NCI-H187 treated with DMSO at 0.1 percent for 48 hours (cell line): Measurements from ENCODE around the gene BAZ2A.
"Not testable (repeated sequence)": the region's sequence is repeated elsewhere in the genome, so short reads cannot be mapped to it uniquely, and the experiment has no call there.

Experiments used
- DNase-seq: peaks from one replicate; lab custom pipeline; 2025; lab: John Stamatoyannopoulos, UW

The BAZ2A gene

DNA sequence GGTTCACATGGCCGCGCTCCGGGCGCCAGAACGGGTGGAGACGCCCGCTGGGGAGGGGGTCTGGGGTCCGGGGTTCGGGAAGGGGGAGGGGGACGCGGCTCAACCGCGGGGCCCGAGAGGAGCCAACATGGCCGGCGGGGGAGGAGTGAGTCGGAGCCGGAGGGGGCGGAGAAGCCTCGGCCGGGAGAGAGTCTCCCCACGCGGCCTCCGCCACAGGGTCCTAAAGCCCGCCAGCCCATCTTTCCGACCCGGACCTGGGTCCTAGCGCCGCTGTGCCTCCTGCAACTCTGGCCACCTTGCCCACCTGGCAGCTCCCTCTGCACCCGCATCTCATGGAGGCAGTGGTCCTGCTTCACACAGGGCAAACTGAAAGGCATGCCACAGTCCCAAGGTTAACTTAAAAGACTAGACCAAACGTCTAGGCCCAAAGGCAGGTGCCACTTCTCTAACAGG is at the start of gene BAZ2A:
TSS of gene BAZ2A (minus strand) at position 147 of the 453 bp plus-strand sequence. CDS start 12,796 bp downstream, outside the sequence.
- DNase-seq = peak; percentile 54

DNA sequence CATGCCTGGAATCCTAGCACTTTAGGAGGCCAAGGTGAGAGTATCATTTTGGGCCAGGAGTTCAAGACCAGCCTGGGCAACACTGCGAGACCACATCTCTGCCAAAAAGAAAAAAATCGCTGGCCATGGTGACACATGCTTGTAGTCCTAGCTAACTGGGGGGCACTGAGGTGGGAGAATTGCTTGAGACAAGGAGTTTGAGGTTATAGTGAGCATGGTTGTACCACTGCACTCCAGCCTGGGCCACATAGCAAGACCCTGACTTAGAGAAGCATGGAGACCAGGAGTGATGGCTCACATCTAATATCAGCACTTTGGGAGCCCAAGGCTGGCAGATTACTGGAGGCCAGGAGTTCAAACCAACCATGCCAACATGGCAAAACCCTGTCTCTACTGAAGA is 48.7 kb upstream of the BAZ2A start:
- DNase-seq = no peak

DNA sequence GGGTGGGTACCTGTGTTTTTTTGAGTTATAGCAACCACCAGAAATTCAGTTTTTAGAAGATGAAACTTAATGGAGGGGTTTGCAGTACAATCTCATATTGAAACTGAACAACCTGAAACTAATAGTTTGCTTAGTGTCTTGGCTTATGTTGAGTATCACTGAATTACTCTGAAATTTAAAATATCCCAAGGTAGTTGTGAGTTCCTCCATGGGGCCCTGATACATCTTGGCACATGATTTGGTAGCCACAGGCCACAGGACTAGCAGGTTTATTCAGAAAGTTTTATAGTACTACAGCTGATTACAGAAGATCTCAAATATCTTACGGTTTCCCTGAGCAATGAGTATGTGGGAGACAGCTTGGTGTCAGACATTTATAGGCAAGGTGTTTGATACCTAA is 47.6 kb upstream of the BAZ2A start:
- no peak for DNase-seq

DNA sequence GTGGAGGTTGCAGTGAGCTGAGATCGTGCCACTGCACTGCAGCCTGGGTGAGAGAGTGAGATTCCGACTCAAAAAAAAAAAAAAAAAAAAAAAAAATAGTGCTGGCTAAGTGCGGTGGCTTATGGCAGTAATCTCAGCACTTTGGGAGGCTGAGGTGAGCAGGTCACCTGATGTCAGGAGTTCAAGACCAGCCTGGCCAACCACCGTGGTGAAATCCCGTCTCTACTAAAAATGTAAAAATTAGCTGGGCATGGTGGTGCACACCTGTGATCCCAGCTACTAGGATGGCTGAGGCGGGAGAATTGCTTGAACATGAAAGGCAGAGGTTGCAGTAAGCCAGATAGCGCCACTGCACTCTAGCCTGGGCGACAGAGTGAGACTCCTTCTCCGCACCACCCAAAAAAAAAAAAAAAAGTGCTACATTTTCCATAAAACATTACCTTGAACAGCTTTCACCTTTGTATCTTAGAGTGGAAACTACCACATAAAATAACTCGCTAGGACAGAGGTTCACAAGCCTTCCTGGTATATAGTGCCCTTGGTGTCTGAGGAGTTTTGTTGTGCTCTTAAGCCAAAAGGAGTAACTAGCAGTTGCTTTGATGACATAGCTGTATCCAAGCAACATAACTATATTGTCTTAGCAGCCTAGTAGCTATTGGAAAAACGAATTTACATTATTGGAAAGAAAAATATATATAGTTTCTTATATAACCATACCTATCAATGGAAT is 46.9 kb upstream of the BAZ2A start:
- no peak for DNase-seq

DNA sequence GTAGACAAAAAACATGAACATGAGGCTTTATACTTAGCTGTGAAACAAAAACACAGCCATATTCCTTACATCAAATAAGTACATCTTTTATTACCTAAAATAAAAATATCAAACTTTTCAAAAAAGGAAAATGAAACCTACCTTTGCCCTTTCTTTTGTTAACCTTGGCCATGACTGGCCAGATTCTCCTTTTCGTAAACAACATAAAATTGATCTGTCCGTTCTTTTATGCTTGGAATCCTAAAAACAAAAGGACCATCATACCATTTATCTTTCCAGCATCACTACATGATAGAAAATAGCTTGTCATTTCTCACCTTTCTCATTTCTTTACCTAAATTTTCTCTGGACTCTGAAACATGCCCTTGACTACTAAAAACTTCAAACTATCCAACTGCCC is 41.5 kb upstream of the BAZ2A start:
- no peak for DNase-seq

DNA sequence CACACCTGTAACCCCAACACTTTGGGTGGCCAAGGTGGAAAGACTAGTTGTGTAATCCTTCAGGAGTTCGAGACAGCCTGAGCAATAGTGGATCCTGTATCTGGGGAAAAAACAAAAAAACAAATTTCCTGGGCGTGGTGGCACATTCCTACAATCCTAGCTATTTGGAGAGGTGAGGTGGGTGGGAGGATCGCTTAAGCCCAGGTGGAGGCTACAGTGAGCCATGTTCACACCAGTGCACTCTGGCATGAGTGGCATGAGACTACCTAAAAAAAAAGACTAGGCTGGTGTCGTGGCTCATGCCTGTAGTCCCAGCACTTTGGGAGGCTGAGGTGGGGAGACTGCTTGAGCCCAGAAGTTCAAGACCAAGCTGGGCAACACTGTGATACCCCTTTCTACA is 40.7 kb upstream of the BAZ2A start:
- DNase-seq = no peak

DNA sequence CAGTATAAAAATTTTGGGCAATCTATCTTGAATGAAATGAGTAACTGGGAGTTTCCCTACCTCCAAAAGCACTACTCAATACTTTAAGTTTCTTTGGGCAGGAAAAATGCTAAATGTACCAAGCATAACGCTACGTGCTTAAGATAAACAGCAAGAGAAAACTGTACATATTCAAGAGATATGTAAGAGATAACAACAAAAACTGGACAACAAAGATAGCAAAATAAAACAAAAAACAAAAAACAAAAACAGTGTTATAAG is 38.0 kb upstream of the BAZ2A start:
- no peak for DNase-seq

DNA sequence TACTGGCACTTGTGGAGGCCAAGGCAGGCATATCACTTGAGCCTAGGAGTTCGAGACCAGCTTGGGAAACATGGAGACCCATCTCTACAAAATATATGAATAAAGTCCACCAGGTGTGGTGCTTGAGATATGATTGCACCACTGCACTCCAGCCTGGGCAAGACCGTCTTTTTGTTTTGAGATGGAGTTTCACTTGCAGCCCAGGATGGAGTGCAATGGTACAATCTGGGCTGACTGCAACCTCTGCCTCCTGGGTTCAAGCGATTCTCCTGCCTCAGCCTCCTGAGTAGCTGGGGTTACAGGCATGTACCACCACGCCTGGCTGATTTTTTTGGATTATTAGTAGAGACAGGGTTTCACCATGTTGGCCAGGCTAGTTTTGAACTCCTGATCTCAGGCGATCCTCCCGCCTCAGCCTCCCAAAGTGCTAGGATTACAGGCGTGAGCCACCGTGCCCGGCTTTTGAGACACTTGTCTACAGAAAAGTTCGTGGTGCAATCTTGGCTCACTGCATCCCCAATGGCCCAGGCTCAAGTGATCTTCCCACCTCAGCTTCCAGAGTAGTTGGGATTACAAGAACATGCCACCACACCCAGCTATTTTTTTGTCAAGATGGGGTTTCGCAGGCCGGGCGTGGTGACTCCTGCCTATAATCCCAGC is 32.0 kb upstream of the BAZ2A start:
- no peak for DNase-seq

DNA sequence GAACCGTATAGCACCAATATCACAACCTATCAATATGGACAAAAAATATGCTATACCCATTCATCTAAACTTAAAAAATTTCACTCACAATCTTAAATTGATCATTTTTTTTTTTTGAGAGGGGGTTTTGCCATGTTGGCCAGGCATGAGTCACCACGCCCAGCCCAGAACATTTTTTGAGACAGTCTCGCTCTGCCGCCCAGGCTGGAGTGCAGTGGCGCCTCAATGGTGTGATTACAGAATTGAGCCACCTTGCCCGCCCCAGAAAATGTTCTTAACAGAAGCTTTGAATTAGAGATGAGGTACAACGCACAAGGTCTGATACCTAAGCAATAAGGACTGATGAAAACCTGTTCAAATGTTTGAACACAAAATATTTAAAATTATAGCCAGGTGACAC is 31.4 kb upstream of the BAZ2A start:
- no peak for DNase-seq

DNA sequence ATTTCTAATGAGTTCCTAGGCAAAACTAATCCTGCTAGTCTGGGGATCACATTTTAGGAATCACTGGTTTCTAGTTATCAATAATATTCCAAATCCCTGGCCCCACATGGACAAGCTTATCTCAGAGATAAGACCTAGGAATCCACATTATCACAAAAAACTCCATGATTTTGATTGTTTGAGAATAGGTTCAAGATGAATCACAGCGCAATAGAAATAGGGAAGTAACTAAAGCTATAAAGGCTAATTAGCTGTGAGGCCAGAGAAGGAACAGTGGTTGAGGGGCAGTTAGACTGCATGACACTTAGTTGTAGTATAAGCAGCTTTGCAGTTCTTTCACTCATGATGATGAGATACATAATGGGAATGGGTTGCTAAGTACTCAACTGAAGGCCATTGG is 28.8 kb upstream of the BAZ2A start:
- no peak for DNase-seq

DNA sequence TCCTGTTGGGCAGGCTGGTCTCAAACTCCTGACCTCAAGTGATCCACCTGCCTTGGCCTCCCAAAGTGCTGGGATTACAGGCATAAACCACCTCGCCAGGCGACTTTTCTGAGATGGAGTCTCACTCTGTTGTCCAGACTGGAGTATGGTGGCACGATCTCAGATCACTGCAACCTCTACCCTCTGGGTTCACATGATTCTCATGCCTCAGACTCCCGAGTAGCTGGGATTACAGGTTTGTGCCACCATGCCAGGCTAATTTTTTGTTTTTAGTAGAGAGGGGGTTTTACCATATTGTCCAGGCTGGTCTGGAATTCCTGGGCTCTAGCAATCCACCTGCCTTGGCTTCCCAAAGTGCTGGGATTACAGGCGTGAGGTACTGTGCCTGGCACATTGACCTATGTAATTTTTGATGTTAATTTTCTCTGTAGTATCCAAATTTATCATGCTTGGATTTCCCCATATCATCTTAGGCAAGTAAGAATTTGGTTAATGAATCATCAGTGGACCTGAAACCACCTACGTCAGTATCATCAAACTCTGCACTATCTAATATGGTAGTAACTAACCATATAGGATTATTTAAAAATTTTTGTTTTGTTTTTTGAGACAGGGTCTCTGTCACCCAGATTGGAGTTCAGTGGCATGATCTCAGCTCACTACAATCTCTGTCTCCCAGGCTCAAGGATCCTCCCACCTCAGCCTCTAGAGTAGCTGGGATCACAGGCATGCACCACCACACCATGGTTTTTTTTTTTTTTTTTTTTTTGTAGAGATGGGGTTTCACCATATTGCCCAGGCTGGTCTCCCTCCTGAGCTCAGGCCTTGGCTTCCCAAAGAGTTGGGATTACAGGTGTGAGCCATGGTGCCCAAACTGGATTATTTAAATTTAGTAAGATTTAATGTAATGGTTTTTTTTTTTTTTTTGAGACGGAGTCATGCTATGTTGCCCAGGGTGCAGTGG is 27.6 kb upstream of the BAZ2A start:
- no peak for DNase-seq

DNA sequence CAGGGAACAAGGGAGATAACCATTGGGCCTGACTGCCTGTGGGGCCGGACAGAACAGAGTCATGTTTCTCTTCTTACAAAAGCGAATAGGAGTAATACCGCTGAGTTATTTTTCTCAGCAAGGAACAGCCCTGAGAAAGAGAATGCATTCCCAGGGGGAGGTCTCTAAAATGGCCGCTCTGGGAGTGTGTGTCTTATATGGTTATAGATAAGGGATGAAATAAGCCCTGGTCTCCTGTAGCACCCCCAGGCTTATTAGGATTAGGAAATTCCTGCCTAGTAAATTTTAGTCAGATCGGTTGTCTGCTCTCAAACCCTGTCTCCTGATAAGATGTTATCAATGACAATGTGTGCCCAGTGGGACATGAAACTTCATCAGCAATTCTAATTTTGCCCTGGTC is 23.7 kb upstream of the BAZ2A start:
- not testable (repeated sequence) for DNase-seq

DNA sequence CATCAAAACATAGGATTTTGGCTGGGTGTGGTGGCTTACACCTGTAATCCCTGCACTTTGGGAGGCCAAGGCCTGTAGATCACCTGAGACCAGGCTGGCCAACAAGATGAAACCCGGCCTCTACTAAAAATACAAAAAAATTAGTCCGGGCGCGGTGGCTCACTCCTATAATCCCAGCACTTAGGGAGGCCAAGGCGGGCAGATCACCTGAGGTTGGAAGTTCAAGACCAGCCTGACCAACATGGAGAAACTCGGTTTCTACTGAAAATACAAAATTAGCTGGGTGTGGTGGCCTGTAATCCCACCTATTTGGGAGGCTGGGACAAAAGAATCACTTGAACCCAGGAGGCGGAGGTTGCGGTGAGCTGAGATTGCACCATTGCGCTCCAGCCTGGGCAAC is 17.9 kb upstream of the BAZ2A start:
- DNase-seq = not testable (repeated sequence)

DNA sequence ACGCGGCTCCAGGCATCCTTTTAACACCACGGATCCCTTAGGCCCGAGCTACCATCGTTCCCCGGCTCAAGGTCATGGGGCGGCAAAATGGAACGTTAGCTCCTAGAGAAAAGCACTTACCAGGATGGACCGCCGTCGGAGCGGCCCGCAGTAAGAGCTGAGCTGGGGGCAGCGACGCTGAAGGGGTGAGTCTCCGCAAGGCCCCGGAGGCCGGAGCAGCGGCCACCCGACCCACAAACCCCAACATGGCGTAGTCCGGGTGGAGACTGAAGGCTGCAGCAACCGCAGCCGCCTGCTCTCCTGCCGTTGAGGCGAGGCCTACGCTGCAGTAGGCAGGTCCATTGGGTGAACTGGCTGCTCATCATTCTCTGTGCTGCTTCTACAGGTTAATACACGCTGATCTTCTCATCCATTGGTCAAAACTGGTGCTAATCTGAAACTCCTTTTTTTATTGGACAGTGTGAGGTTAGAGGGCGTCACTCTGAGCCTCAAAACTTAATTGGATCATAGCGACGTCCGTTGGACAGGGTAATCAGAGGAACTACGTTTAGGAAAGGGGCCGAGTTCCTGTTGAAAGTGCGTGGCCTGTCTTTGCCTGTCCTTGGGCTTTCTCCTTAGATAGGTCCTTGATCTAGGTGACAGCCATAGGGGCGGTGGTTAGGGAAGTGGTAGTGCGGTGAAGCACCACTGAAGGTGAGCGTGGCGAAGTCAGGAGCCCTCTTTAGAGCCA is 15.8 kb upstream of the BAZ2A start, which contains the start of gene ATP5F1B:
TSS of gene ATP5F1B (minus strand) at position 268 of the 730 bp plus-strand sequence. CDS start at position 247, 21 bp downstream.
- DNase-seq = peak; percentile 99

DNA sequence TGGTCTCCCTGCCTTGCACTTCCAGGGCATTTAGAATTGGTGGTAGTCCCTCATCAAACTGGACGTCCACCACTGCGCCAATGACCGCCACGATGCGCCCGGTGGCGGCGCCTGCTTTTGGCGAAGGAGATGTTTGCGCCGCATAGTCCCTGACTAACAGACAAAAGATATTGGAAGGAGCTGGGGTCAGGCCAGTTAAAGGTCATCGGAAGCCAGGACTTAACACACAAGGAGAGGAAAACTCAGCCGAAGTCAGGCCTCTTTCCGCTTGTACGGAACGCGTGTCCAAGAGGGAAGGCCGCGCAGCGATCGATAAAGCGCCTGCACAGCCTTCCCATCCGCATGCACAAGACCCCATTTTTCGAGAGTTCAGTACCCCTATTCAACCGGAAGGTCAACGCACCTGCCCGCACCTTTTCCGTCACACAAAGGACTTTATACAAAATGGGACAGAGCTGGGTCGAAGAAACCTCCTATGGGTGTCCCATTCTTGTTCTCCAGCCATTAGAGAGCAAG is 15.1 kb upstream of the BAZ2A start:
- no peak for DNase-seq

DNA sequence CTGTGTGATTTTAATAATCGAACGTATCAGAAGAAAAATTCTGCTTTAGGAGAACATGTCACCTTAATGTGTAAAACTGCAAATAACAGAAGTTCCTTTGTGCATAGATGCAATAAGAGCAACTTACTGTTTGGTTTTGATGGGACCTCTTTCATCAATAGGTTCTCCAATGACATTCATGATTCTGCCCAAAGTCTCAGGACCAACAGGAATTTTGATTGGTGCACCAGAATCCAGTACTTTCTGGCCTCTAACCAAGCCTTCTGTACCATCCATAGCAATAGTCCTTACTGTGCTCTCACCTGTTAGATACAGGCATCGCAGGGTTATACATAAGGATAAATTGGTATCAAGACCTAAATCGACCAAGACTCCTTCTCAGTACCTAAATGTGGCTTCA is 14.5 kb upstream of the BAZ2A start:
- no peak for DNase-seq

DNA sequence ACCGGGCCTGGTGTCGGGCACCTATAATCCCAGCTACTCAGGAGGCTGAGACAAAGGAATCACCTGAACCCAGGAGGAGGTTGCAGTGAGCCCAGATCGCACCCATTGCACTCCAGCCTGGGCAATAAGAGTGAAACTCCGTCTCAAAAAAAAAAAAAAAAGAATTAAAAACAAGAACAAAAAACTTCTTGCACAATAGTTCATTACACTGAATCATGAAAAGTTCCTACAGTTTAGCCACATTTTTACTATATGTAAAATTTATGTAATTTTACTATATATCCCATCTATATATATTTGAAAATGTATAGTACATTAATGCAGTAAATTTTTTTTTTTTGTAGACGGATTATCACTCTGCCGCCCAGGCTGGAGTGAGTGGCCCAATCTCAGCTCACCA is 11.1 kb upstream of the BAZ2A start:
- DNase-seq = no peak

DNA sequence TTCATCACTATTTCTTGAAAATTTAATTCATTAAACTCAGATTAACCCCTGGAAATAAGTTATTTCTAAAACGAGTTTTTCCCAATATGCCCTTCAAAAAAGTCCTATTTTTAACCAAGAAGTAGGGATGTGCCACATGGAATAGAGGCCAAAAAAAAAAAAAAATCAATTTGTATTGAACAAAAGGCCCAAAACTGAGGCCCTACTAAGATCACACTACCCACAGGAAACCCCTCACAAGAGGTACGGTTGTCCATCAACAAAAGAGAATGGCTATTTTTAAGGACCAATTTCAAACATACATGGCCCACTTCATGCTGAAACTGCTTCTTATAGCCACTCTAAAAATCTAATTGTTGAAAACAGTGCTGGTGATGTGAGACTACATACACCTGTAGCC is 7.5 kb upstream of the BAZ2A start:
- no peak for DNase-seq

DNA sequence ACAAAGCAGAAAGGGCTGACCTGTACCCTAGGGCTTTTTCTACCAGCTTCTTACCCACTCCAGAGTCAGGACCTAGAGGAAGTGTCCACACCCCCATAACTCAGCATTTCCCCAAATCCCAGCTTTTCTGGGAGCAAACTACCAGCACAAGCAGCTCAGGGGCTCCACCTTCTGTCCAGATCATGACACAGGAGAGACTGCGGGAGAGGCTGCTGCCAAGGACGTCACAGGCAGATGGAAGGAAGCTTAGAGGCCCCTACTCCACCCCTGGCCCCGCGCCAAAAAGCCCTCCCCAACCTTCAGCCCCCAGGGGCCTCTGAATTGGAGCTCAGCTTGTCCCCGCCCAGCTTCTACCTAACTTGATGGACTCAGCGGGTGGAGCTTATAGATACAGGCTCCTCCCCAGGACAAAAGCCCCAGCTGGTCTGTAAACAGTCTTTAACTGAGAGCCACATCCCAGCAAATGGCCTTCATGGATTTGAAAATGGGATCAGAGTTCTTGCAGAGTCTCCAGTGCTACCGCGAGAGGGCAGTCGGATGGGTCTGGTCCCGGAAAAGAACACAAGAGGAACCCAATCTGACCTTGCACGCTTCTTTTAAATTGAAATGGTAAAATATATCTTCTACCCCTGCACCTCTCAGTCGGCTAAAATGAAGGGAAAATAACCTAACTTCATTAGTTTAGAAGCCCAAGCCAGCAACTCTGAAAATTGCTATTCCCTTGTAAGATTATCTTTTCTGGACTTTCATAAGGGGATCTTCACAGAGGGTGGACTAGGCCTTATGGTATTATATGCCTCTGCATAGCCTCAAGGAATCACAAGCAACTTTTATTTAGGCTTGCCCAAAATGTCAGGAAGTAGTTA is 6.8 kb upstream of the BAZ2A start:
- peak; percentile 98 for DNase-seq

DNA sequence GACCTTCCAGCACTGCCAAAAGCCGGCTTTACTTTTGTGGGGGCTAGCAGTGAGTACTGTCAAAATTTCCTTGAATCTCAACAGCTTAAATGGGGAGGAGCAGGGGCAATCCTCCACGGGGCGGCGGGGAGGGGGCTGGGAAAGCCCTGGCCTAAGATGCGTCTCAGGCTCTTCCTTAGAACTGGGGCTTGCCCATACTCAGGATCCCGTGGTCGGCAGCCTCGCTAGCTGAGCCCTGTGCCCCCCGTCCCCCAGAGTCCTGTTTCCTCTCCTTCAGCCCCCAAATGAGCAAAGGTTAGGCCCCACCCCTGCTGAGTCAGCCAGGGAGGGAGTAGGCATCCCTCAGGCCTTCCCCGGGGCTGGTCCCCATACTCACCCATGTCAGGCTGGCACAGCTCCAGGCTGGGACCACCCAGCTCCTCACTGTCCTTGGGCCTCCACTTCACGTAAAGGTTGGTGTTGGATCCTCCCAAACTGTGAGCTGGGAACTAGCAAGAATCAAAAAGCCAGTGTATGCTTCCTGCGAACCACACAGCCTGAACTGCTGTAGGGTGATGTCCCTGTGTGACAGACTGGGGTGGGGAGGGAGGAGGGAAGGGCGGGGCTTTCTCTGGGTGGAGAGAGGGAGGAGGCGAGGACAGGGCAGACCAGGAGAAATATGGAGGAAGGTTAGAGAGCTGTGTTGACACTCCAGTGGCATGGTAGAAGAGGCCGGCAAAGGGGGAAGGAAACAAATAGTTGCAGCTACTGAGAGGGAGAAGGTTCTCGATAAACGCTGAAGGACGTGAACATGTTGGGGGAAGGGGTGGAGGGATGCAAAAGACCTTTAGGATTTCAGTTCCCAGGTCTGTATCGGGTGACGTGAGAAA is 5.9 kb upstream of the BAZ2A start:
- peak; percentile 88 for DNase-seq
